Chondrocyte (in vitro differentiated cells): ENCODE data around the gene DLG3. TPM values are rescaled to one million over a fixed set of nuclear protein-coding genes. Genes with fewer than 3 reads are reported as not detected.
"Not testable (repeated sequence)": the region's sequence is repeated elsewhere in the genome, so short reads cannot be mapped to it uniquely, and the experiment has no call there.

Experiments used
- DNase-seq: peaks from one replicate; pipeline ENCODE4 v3.0.0; 2021; ENCODE audit warnings: mixed read lengths, low spot score
- H3K27ac Mint-ChIP-seq: one replicate; pipeline ENCODE4 v1.8.0; 2021; ENCODE audit warnings: mild to moderate bottlenecking, moderate library complexity, mixed read lengths; ENCODE audit not compliant: unreplicated experiment
- H3K27me3 Mint-ChIP-seq: 2 replicates; pipeline ENCODE4 v1.8.0; 2021; ENCODE audit warnings: low read depth, mixed read lengths
- H3K36me3 Mint-ChIP-seq: 2 replicates; pipeline ENCODE4 v1.8.0; 2021; ENCODE audit warnings: low read depth, mixed read lengths
- H3K4me1 Mint-ChIP-seq: 2 replicates; pipeline ENCODE4 v1.8.0; 2021; ENCODE audit warnings: low read depth, mild to moderate bottlenecking, mixed read lengths
- H3K4me3 Mint-ChIP-seq: one replicate; pipeline ENCODE4 v1.8.0; 2021; ENCODE audit warnings: mild to moderate bottlenecking, moderate library complexity, mixed read lengths; ENCODE audit not compliant: unreplicated experiment
- H3K9me3 Mint-ChIP-seq: 2 replicates; pipeline ENCODE4 v1.8.0; 2021; ENCODE audit warnings: low read depth, mixed read lengths
- CTCF ChIP-seq: fragments of 200-600 bp; sonication (generic); IDR thresholded peaks from 2 replicates; pipeline ENCODE4 v1.5.0; 2021; ENCODE audit warnings: antibody characterized with exemption, mild to moderate bottlenecking, moderate library complexity
- total RNA-seq: library from RNA; stranded (reverse); gene quantifications from 3 replicates; pipeline ENCODE4 v1.2.1, GENCODE V29; 2021

DLG3 gene
- total RNA-seq, 1 donor from 2014 or later, result 11.5 TPM

- DNase-seq, result no peak
Observed at GRCh38 chrX:70508296-70508911, 63.8 kb downstream of the DLG3 start.

GRCh38 chrX:70509078-70509477 is 64.4 kb downstream of the DLG3 start:
- H3K4me1 Mint-ChIP-seq, result no peaks in the 10 kb centered on the region

More at GRCh38 chrX:70508296-70508911, 63.8 kb downstream of the DLG3 start:
- no peaks in the 10 kb centered on the region for H3K27me3 Mint-ChIP-seq
- H3K27ac Mint-ChIP-seq, result no peak overlapping the region
- H3K36me3 Mint-ChIP-seq, result peaks cover 1% of the 10 kb centered on the region
- no peak overlapping the region for H3K4me3 Mint-ChIP-seq
- H3K4me1 Mint-ChIP-seq, result no peaks in the 10 kb centered on the region
- TF ChIP-seq CTCF, result no peak
- H3K9me3 Mint-ChIP-seq, result peaks cover 8% of the 10 kb centered on the region

GRCh38 chrX:70515270-70515669 is 70.6 kb downstream of the DLG3 start:
- H3K9me3 Mint-ChIP-seq, result peaks cover 30% of the 10 kb centered on the region
- not testable (repeated sequence) for H3K4me1 Mint-ChIP-seq, H3K36me3 Mint-ChIP-seq, H3K27ac Mint-ChIP-seq, DNase-seq, H3K27me3 Mint-ChIP-seq, H3K4me3 Mint-ChIP-seq

More at GRCh38 chrX:70509078-70509477, 64.4 kb downstream of the DLG3 start:
- Mint-ChIP-seq H3K4me3 (no peak overlapping the region), H3K27me3 (no peaks in the 10 kb centered on the region), H3K9me3 (peaks cover 13% of the 10 kb centered on the region), H3K36me3 (peaks cover 1% of the 10 kb centered on the region), H3K27ac (no peak overlapping the region)
- TF ChIP-seq CTCF, result no peak
- DNase-seq, result no peak

GRCh38 chrX:70515692-70516091 is 71.1 kb downstream of the DLG3 start:
- DNase-seq, H3K4me1 Mint-ChIP-seq, H3K36me3 Mint-ChIP-seq, H3K4me3 Mint-ChIP-seq, H3K27ac Mint-ChIP-seq, H3K27me3 Mint-ChIP-seq: not testable (repeated sequence)
- peaks cover 30% of the 10 kb centered on the region for H3K9me3 Mint-ChIP-seq

- H3K27me3 Mint-ChIP-seq, result no peaks in the 10 kb centered on the region
- H3K9me3 Mint-ChIP-seq, result peaks cover 18% of the 10 kb centered on the region
- peaks cover 1% of the 10 kb centered on the region for H3K36me3 Mint-ChIP-seq
- H3K4me1 Mint-ChIP-seq, result no peaks in the 10 kb centered on the region
- no peak for DNase-seq
- no peak for TF ChIP-seq CTCF
- peak overlapping the region; percentile 51 for H3K27ac Mint-ChIP-seq
- H3K4me3 Mint-ChIP-seq, result no peak overlapping the region
Observed at GRCh38 chrX:70525733-70526132, 81.1 kb downstream of the DLG3 start.

GRCh38 chrX:70527053-70527452 is 82.4 kb downstream of the DLG3 start:
- DNase-seq, result no peak
- Mint-ChIP-seq H3K4me1 (no peaks in the 10 kb centered on the region), H3K36me3 (peaks cover 1% of the 10 kb centered on the region), H3K9me3 (peaks cover 22% of the 10 kb centered on the region), H3K4me3 (no peak overlapping the region), H3K27ac (no peak overlapping the region), H3K27me3 (no peaks in the 10 kb centered on the region)
- no peak for TF ChIP-seq CTCF
